ENCODE data around the gene XYLT1. TPM values are rescaled to one million over a fixed set of nuclear protein-coding genes. Genes with fewer than 3 reads are reported as not detected.
A peak's percentile ranks its signal among the peaks of the same experiment; 100 is the strongest.

XYLT1 gene
- total RNA-seq, 1 experiment from 2014 or later: 14.5 TPM

DNA sequence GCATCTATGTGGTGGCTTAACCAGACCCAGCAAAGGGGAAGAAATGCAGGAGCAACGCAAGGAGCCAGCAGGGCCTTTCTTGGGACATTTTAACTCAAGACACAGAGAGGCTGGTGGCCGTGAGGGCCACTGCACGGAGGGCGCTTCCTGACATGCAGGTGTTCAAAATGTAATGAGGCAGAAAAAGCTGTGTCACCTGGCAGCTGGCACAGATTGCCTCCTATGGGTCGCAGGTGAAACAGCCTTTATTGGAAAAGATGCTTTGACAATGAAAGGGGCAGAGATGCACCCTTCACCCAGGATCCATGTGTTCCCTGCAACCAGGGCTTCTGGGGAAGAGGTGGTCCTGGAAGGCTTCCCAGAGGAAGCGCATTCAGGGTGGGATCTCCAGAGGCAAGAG lies 219.3 kb downstream of the XYLT1 start:
- Histone ChIP-seq H4K5ac (ENCODE audit: insufficient read length, low read depth, low read length) (no peak overlapping the region), H3K27me3 (ENCODE audit: insufficient read depth, low read length) (no peaks in the 10 kb centered on the region), H2BK15ac (ENCODE audit: low read depth, low read length) (no peak overlapping the region), H3K79me2 (ENCODE audit: insufficient read depth, low read length) (no peaks in the 10 kb centered on the region), H2BK20ac (ENCODE audit: low read depth, low read length, poor library complexity, severe bottlenecking) (no peak overlapping the region), H3K9ac (ENCODE audit: extremely low read depth, insufficient read length, low read length) (no peak overlapping the region), H2AK5ac (ENCODE audit: insufficient read length, low read length) (no peak overlapping the region), H3K4ac (ENCODE audit: low read depth, low read length) (no peak overlapping the region), H4K20me1 (ENCODE audit: control insufficient read depth, insufficient read depth, insufficient read length) (no peaks in the 10 kb centered on the region), H4K91ac (ENCODE audit: insufficient read length, low read depth, low read length) (no peak overlapping the region), H2BK5ac (ENCODE audit: insufficient read length, low read length) (no peak overlapping the region), H2BK12ac (ENCODE audit: insufficient read length, low read depth, low read length) (no peak overlapping the region), H3K23me2 (ENCODE audit: insufficient read length, low read depth, low read length, poor library complexity, severe bottlenecking) (no peaks in the 10 kb centered on the region), H3K23ac (ENCODE audit: insufficient read length, low read depth, low read length) (no peak overlapping the region), H3T11ph (ENCODE audit: low read length) (no peak overlapping the region), H3K14ac (ENCODE audit: insufficient read depth, low read length) (no peak overlapping the region), H3K4me1 (ENCODE audit: insufficient read depth, low read length) (no peaks in the 10 kb centered on the region), H3K27ac (ENCODE audit: insufficient read length, low read depth, low read length) (no peak overlapping the region), H2AFZ (ENCODE audit: low read length) (no peak overlapping the region), H3K9me3 (ENCODE audit: control insufficient read depth, low read depth, low read length) (no peaks in the 10 kb centered on the region), H2BK120ac (ENCODE audit: low read depth, low read length, poor library complexity, severe bottlenecking) (no peak overlapping the region), H3K79me1 (ENCODE audit: insufficient read depth, low read depth, low read length, poor library complexity, severe bottlenecking) (no peaks in the 10 kb centered on the region), H4K8ac (replicated peaks; ENCODE audit: insufficient read length, low read depth, low read length) (no peak overlapping the region), H3K56ac (ENCODE audit: insufficient read length, low read depth, low read length) (no peak overlapping the region), H3K18ac (ENCODE audit: insufficient read length, low read depth, low read length) (no peak overlapping the region), H3K4me2 (ENCODE audit: insufficient read depth, insufficient read length, low read length) (no peak overlapping the region)
- peak overlapping the region in 2 of 3 experiments; percentile 14 to 46; a peak in 3 of 7 replicates for H3K27ac Mint-ChIP-seq
- no CpG with 5 or more reads among the region's 6 CpGs for WGBS (ENCODE audit: extremely low coverage, insufficient read length, low lambda C conversion rate)
- no peaks in the 10 kb centered on the region for H3K27me3 Mint-ChIP-seq (ENCODE audit: low read depth)
- peaks cover 2 to 5% of the 10 kb centered on the region in 2 experiments; a peak in 1 of 4 replicates for H3K4me1 Mint-ChIP-seq
- no peak for DNase-seq
- H3K9me3 Mint-ChIP-seq: no peaks in the 10 kb centered on the region
- H3K4me3 Mint-ChIP-seq: no peak overlapping the region
- TF ChIP-seq, protein P1, sequence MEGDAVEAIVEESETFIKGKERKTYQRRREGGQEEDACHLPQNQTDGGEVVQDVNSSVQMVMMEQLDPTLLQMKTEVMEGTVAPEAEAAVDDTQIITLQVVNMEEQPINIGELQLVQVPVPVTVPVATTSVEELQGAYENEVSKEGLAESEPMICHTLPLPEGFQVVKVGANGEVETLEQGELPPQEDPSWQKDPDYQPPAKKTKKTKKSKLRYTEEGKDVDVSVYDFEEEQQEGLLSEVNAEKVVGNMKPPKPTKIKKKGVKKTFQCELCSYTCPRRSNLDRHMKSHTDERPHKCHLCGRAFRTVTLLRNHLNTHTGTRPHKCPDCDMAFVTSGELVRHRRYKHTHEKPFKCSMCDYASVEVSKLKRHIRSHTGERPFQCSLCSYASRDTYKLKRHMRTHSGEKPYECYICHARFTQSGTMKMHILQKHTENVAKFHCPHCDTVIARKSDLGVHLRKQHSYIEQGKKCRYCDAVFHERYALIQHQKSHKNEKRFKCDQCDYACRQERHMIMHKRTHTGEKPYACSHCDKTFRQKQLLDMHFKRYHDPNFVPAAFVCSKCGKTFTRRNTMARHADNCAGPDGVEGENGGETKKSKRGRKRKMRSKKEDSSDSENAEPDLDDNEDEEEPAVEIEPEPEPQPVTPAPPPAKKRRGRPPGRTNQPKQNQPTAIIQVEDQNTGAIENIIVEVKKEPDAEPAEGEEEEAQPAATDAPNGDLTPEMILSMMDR (conservative IDR thresholded peaks at IDR 0.05): peak; percentile 36; the same call in 2 of the 3 replicates
- H3K36me3 Mint-ChIP-seq (ENCODE audit: insufficient read depth in 1 of 3, low read depth in 3 of 3): no peaks in the 10 kb centered on the region

All from H9 (cell line).